Left colon (tissue), 2 donors: ENCODE measurements around the gene METRNL. TPM values are rescaled to one million over a fixed set of nuclear protein-coding genes. Genes with fewer than 3 reads are reported as not detected.
"Not testable (repeated sequence)": the region's sequence is repeated elsewhere in the genome, so short reads cannot be mapped to it uniquely, and the experiment has no call there.

Experiments
- ATAC-seq: fragments of 200-7000 bp; cut with Tn5 transposase; one replicate; pipeline ENCODE4 v1.9.1; 2020; ENCODE audit warnings: mild to moderate bottlenecking, moderate library complexity
- DNase-seq, 2 donors: peaks; one replicate each; pipeline ENCODE4 v3.0.0-alpha.2; 2020
- intact Hi-C, 2 donors: fragments of 100-400 bp; cut with DNase I in 1 of 2; cut with micrococcal nuclease in 1 of 2; formaldehyde crosslinking; loops; one replicate each; pipeline versions ENCODE4 v1.11.2 to v1.14.0; 2022; cut with DNase I, micrococcal nuclease
- long read RNA-seq: library from polyadenylated mRNA; unstranded; transcript quantifications from one replicate; pipeline ENCODE4 v2.0.0, GENCODE V29; 2021
- total RNA-seq, 2 donors: library from RNA; stranded (reverse); fragmentation: NEBNext Ultra II Directional; extraction: Animal tissue kit (Norgen Biotek cat#: 25700); gene quantifications; one replicate each; pipeline ENCODE4 v1.2.1, GENCODE V29; 2021
- donor health status: DM: no; HTN: no; CAD: no.
- donor health status: DM: yes; HTN: yes; CAD: no.

Gene METRNL, protein sequence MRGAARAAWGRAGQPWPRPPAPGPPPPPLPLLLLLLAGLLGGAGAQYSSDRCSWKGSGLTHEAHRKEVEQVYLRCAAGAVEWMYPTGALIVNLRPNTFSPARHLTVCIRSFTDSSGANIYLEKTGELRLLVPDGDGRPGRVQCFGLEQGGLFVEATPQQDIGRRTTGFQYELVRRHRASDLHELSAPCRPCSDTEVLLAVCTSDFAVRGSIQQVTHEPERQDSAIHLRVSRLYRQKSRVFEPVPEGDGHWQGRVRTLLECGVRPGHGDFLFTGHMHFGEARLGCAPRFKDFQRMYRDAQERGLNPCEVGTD
- total RNA-seq, result 100 to 1,000 TPM in 1 of 2 donors, 10 to 100 TPM in 1; 96.7 to 133 TPM
- long read RNA-seq, transcript METRNL-203 (3 exons, 1,900 nt), result minor isoform, 10 of 54 reads
- long read RNA-seq, transcript METRNL-201 (4 exons, 1,605 nt), result major isoform, 34 of 54 reads
- long read RNA-seq, partial matches to known transcripts, result 0 of 54 reads
- long read RNA-seq, other reads (novel, unspliced or antisense), result 9 of 54 reads

- peak; percentile 31 for ATAC-seq
These were observed at the start of gene METRNL for GRCh38 chr17:83079352-83079747. Gene METRNL (plus strand): TSS chr17:83079609. CDS start chr17:83079816, 207 bp downstream.

DNA sequence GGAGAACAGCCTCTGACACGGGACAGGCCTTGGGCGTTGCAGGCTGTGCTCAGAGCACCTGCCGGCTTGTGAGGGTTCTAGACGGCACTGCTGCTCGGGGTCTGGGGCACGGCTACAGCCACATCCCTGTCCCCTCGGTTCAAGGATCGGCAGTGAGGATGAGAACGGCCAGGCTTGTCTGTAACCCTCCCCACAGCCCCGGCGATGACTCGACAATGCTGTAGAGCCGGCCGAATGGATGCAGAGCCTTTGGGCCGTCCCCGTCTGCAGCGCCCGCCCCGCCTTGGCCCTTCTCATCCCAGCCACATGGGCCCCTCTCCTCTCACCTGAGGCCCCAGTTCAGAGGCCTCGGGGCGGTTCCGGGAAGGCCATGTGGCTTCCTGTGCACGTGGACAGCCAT lies 49.0 kb upstream of the METRNL start:
- no peak for DNase-seq
- ATAC-seq, result no peak
- intact Hi-C loops, result no loop called here

More at GRCh38 chr17:83079352-83079747, at the start of gene METRNL:
- intact Hi-C loops, result no loop called here
- peak in 1 of 2 donors; percentile 84 for DNase-seq

DNA sequence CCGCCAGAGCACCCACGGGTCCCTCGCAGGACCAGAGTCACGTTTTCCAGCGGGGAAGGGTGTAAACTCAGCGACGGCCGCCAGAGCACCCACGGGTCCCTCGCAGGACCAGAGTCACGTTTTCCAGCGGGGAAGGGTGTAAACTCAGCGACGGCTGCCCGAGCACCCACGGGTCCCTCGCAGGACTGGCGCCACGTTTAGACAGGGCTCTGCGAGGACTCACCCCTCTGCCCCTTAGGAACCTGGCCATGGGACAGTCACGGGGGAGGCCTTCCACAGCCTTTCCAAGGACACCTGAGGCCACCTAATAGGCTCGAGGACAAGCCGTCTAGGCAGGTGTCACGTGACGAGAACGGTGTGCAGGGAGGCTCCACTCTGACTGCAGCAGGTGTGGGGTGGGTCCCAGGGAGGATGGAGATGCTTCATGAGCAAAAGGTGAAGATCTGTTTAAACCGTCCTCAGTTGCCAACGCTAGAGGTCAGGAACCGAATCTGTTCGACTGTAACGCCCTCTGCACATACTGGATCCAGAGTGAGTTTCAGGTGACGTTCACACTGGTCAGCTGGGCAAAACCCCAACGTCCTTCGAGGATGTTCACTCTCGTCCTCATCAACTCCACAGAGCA lies 48.0 kb upstream of the METRNL start:
- no peak for ATAC-seq
- intact Hi-C loops, result no loop called here
- DNase-seq, result no peak

DNA sequence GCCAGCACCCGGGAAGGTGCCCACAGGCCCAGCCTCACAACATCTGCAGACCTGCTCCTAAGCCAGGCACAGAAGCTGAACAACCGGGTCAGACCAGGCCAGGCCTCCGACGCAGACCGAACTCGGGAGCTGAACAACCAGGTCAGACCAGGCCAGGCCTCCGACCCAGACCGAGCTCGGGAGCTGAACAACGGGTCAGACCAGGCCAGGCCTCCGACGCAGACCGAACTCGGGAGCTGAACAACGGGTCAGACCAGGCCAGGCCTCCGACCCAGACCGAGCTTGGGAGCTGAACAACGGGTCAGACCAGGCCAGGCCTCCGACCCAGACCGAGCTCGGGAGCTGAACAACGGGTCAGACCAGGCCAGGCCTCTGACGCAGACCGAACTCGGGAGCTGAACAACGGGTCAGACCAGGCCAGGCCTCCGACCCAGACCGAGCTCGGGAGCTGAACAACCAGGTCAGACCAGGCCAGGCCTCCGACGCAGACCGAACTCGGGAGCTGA lies 47.4 kb upstream of the METRNL start:
- DNase-seq, ATAC-seq, intact Hi-C loops: not testable (repeated sequence)

GRCh38 chr17:83032781-83033180 lies 46.6 kb upstream of the METRNL start:
- no peak for DNase-seq
- ATAC-seq, result no peak
- intact Hi-C loops, result no loop called here

GRCh38 chr17:83034525-83034924 lies 44.9 kb upstream of the METRNL start:
- DNase-seq (no peak), ATAC-seq (no peak)
- intact Hi-C loops, result no loop called here

DNA sequence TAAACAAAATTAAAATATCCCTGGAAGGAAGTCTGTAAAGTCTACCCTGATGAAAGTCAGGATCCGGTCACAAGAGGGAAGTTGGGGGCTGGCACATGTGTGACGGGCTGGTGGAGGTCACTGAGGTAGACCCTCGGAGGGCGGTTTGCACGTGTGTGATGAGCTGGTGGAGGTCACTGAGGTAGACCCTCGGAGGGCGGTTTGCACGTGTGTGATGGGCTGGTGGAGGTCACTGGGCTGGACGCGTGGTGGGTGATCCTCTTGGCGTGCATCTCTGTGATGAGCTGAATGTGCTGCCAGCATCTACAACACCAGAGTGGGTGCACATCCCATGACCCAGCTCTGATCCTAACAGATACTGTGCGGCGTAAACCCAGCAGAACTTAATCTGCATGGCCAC lies 43.7 kb upstream of the METRNL start:
- ATAC-seq, result no peak
- intact Hi-C loops, result no loop called here
- no peak for DNase-seq

GRCh38 chr17:83036193-83036592 lies 43.2 kb upstream of the METRNL start:
- DNase-seq, result no peak
- intact Hi-C loops, result no loop called here

DNA sequence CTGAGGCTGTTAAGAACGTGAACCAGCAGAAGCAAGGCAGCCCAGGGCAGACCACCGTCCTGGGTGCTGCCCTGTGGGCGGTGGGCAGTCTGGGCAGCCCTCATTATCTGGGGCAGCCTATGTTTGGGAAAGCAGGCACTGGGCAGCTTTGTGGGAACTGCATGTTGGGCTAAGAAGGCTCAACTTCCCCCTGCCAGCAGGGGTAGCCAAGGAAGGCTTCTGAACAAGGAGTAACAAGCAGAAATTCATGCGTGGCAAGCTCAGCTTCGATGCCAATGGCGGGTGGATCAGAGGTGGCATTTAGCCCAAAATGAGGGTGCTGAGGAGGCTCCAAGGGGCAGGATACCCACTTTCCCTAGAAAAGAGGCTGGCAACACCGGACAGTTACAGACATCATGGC lies 42.7 kb upstream of the METRNL start:
- no peak for ATAC-seq
- no peak for DNase-seq
- intact Hi-C loops, result no loop called here

More at GRCh38 chr17:83036193-83036592, 43.2 kb upstream of the METRNL start:
- ATAC-seq, result no peak

GRCh38 chr17:83037084-83037873 lies 42.1 kb upstream of the METRNL start:
- ATAC-seq, result no peak
- intact Hi-C loops, result no loop called here
- no peak for DNase-seq

GRCh38 chr17:83037874-83038165 lies 41.6 kb upstream of the METRNL start:
- intact Hi-C loops, result no loop called here
- DNase-seq (no peak), ATAC-seq (no peak)

GRCh38 chr17:83038983-83039382 lies 40.4 kb upstream of the METRNL start:
- intact Hi-C loops, ATAC-seq, DNase-seq: not testable (repeated sequence)

DNA sequence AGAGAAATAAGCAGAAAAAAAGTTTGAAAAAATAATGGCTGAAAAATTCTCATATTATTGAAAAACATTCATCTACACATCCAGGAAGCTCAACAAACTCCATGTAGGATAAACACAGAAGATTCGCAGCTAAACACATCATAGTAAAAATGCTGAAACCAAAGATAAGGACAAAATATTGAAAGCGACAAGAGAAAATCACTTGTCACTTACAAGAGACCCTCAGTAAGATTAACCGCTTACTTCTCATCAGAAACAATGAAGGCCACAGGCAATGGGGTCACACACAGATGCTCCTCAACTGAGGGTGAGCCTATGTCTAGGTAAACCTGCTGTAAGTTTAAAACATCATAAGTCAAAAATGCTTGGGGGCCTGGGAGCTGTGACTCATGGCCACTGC lies 38.1 kb upstream of the METRNL start:
- DNase-seq, result no peak
- ATAC-seq, result no peak
- intact Hi-C loops, result no loop called here

GRCh38 chr17:83042522-83043158 lies 36.8 kb upstream of the METRNL start:
- DNase-seq (no peak), ATAC-seq (no peak)
- intact Hi-C loops, result no loop called here

- intact Hi-C loops, DNase-seq, ATAC-seq: not testable (repeated sequence)
These were observed 34.9 kb upstream of the METRNL start for GRCh38 chr17:83044479-83044878.

DNA sequence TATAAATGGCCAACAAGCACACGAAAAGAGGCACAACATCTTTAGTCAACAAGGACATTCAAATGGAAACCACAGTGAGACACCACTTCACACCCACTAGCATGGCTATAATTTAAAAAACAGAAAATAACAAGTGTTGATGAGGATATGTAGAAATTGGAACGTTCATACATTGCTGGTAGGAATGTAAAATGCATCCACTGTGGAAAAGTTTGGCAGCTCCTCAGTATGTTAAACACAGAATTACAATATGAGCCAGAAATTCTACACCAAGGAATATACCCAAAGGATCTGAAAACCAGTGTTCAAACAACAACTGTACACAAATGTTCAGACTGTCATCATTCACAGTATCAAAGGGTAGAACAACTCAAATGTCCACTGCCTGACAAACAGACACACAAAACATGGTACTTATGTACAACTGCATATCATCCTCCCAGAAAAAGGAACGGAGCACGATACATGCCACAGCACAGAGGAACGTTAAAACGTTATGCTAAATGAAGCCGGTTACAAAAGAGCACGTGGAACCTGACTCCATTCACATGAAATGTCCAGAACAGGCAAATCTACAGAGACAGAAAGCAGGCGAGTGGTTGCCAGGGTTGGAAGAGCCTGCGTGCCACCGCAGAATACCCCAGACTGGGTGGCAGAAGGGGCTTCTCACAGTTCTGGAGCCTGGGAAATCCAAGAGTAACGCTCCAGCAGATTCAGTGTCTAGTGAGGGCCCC lies 32.8 kb upstream of the METRNL start:
- DNase-seq (no peak), ATAC-seq (no peak)
- intact Hi-C loops, result no loop called here

GRCh38 chr17:83047182-83047478 lies 32.3 kb upstream of the METRNL start:
- intact Hi-C loops, result no loop called here
- DNase-seq, result no peak
- ATAC-seq, result no peak

DNA sequence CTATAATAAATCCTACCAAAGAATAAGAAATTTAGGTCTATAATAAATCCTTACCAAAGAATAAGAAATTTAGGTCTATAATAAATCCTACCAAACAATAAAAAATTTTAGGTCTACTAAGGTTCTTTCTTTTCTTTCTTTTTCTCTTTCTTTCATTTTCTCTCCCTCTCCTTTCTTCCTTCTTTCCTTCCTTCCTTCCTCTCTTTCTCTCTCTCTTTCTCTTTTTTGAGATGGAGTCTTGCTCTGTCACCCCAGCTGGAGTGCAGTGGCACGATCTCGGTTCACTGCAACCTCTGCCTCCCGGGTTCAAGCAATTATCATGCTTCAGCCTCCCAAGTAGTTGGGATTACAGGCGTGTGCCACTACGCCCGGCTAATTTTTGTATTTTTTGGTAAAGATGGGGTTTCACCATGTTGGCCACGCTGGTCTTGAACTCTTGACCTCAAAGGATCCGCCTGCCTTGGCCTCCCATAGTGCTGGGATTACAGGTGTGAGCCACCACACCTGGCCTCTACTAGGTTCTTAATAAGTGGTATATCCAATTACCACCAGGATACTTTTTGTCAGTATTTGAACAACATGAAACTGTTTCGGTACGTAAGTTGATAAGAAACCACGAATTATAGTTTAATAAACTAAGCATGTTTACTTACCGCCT lies 31.5 kb upstream of the METRNL start:
- intact Hi-C loops, ATAC-seq, DNase-seq: not testable (repeated sequence)
